Measurements from ENCODE around the gene ACTR3C.
"Not testable (repeated sequence)": the region's sequence is repeated elsewhere in the genome, so short reads cannot be mapped to it uniquely, and the experiment has no call there.

DNA sequence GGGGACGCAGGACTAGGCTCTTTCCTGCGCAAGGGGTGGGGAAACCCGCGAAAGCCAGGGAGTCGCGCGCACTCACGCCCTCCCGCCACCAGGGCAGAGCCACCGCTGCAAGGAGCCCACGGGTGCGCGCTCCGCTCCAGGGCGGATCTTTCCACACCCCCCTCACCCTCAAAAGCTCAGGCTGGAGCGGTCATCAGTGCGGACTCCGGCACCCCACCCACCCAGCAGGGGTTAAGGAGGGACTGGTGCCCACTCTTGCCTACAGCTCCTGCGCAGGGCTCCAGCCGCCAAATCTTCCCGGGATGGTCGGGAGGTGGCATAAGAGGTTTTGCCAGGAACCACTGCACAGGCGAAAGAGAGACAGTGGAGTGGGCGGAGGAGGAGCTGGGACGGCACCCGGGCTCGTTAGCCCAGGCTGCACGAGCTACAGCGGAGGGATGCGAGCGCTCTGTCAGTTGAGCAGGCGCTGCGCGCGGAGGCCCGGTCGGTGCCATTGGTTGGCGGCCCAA, 102.6 kb downstream of the ACTR3C start:
- TF ChIP-seq, protein P1, sequence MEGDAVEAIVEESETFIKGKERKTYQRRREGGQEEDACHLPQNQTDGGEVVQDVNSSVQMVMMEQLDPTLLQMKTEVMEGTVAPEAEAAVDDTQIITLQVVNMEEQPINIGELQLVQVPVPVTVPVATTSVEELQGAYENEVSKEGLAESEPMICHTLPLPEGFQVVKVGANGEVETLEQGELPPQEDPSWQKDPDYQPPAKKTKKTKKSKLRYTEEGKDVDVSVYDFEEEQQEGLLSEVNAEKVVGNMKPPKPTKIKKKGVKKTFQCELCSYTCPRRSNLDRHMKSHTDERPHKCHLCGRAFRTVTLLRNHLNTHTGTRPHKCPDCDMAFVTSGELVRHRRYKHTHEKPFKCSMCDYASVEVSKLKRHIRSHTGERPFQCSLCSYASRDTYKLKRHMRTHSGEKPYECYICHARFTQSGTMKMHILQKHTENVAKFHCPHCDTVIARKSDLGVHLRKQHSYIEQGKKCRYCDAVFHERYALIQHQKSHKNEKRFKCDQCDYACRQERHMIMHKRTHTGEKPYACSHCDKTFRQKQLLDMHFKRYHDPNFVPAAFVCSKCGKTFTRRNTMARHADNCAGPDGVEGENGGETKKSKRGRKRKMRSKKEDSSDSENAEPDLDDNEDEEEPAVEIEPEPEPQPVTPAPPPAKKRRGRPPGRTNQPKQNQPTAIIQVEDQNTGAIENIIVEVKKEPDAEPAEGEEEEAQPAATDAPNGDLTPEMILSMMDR (conservative IDR thresholded peaks at IDR 0.05; ENCODE audit: low read length) = not testable (repeated sequence)
- TF ChIP-seq EZH2phosphoT487 (IDR thresholded peaks at IDR 0.05; ENCODE audit: borderline replicate concordance, low read depth, low read length) = not testable (repeated sequence)
